K562 (cell line): ENCODE results near the gene ATXN1. TPM values are rescaled to one million over a fixed set of nuclear protein-coding genes. Genes with fewer than 3 reads are reported as not detected.

Experiments used
- ATAC-seq: fragments of 200-7000 bp; cut with Tn5 transposase; 3 replicates; pipeline ENCODE4 v1.9.1; 2020; ENCODE audit warnings: moderate library complexity
- BruUV-seq: library from RNA; stranded (reverse); fragments of 400-500 nt; replicated peaks from 2 replicates; lab custom pipeline; 2021; lab: Mats Ljungman, UMichigan
- CTCF ChIA-PET: fragments of 300-600 bp; formaldehyde crosslinking; extraction: SDS; loops from one replicate; lab custom pipeline; 2021; ENCODE audit warnings: low intra/inter-chr PET ratio; lab: Yijun Ruan, JAX
- POLR2A ChIA-PET: fragments of 300-600, 350-650 bp; sonication (Branson Sonifier 250); formaldehyde crosslinking; extraction: SDS; loops from one replicate; lab custom pipeline; 2021; ENCODE audit warnings: antibody characterized with exemption, inconsistent platforms; lab: Yijun Ruan, JAX
- DNase-seq, 4 experiments: peaks; one replicate each; pipeline versions ENCODE4 v3.0.0 to v3.0.0-alpha.2; 2011 to 2018; ENCODE audit warnings: low spot score in 3 of 4, mixed read lengths in 3 of 4; ENCODE audit errors: extremely low read depth in 1 of 4
- FAIRE-seq: peaks from 2 replicates; lab custom pipeline; 2011; peaks lifted over from hg19 to GRCh38; lab: Jason Lieb, UNC
- H2AFZ ChIP-seq: 2 replicates; pipeline ENCODE4 v1.6.0; 2011; ENCODE audit warnings: low read depth, low read length, control low read depth, inconsistent platforms
- H3K27ac ChIP-seq: fragments of 200-600 bp; 3 replicates; pipeline ENCODE4 v1.8.0; 2011; ENCODE audit warnings: low read depth, mild to moderate bottlenecking, control low read depth, inconsistent platforms, low read length, moderate library complexity, mixed read lengths; ENCODE audit errors: extremely low read depth
- H3K27me3 ChIP-seq, 2 experiments: fragments of 300-600 bp in 1 of 2; 2 replicates in 1 of 2; 3 replicates in 1 of 2; pipeline versions ENCODE4 v1.6.0 to v1.8.0; 2011; ENCODE audit warnings: inconsistent platforms in 2 of 2, low read length in 2 of 2, mild to moderate bottlenecking in 1 of 2, mixed read lengths in 1 of 2, moderate library complexity in 1 of 2; ENCODE audit not compliant: control insufficient read depth in 2 of 2, insufficient read depth in 2 of 2
- H3K36me3 ChIP-seq: fragments of 300-600 bp; 3 replicates; pipeline ENCODE4 v1.8.0; 2011; ENCODE audit warnings: mild to moderate bottlenecking, low read length, inconsistent platforms; ENCODE audit not compliant: control insufficient read depth, insufficient read depth
- H3K4me1 ChIP-seq, 2 experiments: fragments of 200-600 bp in 1 of 2; replicated peaks in 1 of 2; 2 replicates in 1 of 2; 3 replicates in 1 of 2; pipeline versions ENCODE4 v1.5.1 to v1.8.0; 2011; ENCODE audit warnings: inconsistent platforms in 2 of 2, low read length in 2 of 2, mild to moderate bottlenecking in 1 of 2, mixed read lengths in 1 of 2, moderate library complexity in 1 of 2; ENCODE audit not compliant: control insufficient read depth in 2 of 2, insufficient read depth in 2 of 2
- H3K4me2 ChIP-seq: 2 replicates; pipeline ENCODE4 v1.6.1; 2011; ENCODE audit warnings: low read length, control low read depth, inconsistent platforms, mixed read lengths; ENCODE audit not compliant: insufficient read depth
- H3K4me3 ChIP-seq: fragments of 200-600 bp; sonication (generic), shearing (Covaris generic); 2 replicates; pipeline ENCODE4 v1.5.1; 2016; ENCODE audit warnings: control low read depth, inconsistent platforms
- H3K79me2 ChIP-seq: fragments of 200-600 bp; 3 replicates; pipeline ENCODE4 v1.8.0; 2011; ENCODE audit warnings: low read length, inconsistent platforms; ENCODE audit not compliant: control insufficient read depth, insufficient read depth
- H3K9ac ChIP-seq, 2 experiments: 2 replicates each; pipeline versions ENCODE4 v1.6.0 to v1.6.1; 2011; ENCODE audit warnings: low read depth in 2 of 2, low read length in 2 of 2, control low read depth in 1 of 2, inconsistent platforms in 1 of 2, mild to moderate bottlenecking in 1 of 2, mixed read lengths in 1 of 2; ENCODE audit not compliant: insufficient read depth in 1 of 2
- H3K9me1 ChIP-seq: one replicate; pipeline ENCODE4 v1.6.0; 2011; ENCODE audit warnings: inconsistent platforms, mild to moderate bottlenecking, low read length, moderate library complexity; ENCODE audit not compliant: control insufficient read depth, insufficient read depth
- H3K9me3 ChIP-seq: replicated peaks from 2 replicates; pipeline ENCODE4 v1.5.1; 2011; ENCODE audit warnings: low read depth, low read length, inconsistent platforms; ENCODE audit not compliant: control insufficient read depth, insufficient read depth
- H4K20me1 ChIP-seq: replicated peaks from 2 replicates; pipeline ENCODE4 v1.6.1; 2011; ENCODE audit warnings: low read length, inconsistent platforms, mixed read lengths; ENCODE audit not compliant: control insufficient read depth, insufficient read depth
- CHD2 ChIP-seq: IDR thresholded peaks from 2 replicates; pipeline ENCODE4 v1.6.1; 2011; ENCODE audit warnings: low read depth, low read length
- FIP1L1 ChIP-seq: fragments of 200-400 bp; formaldehyde crosslinking; IDR thresholded peaks from 2 replicates; pipeline ENCODE4 v1.6.1; 2018; ENCODE audit warnings: mild to moderate bottlenecking, low read depth, low read length; ENCODE audit not compliant: poor library complexity, severe bottlenecking
- HDAC8 ChIP-seq: fragments of 450-650 bp; IDR thresholded peaks from 2 replicates; pipeline ENCODE4 v1.6.1; 2016; ENCODE audit warnings: mild to moderate bottlenecking, missing genetic modification characterization, moderate library complexity, missing compliant biosample characterization
- NR1H2 ChIP-seq: sonication (generic); formaldehyde crosslinking; IDR thresholded peaks from 2 replicates; pipeline ENCODE4 v1.4.0; 2020; ENCODE audit warnings: mild to moderate bottlenecking, missing genetic modification reagents
- RUNX1 ChIP-seq: sonication (generic); IDR thresholded peaks from 2 replicates; pipeline ENCODE4 v1.6.1; 2016; ENCODE audit warnings: antibody characterized with exemption, low read depth
- WGBS: fragments of 100-300 bp; shearing (Covaris generic); methylation state at CpG from one replicate; pipeline ENCODE4 v1.1.6; 2016; ENCODE audit warnings: low coverage, mixed read lengths; ENCODE audit not compliant: insufficient coverage; ENCODE audit errors: missing lambda C conversion rate; 5-methylcytosine and 5-hydroxymethylcytosine counted together
- in situ Hi-C: fragments of 300-500 bp; cut with MboI; formaldehyde crosslinking; loops from 4 replicates; pipeline ENCODE4 v1.15.0; 2018; ENCODE audit warnings: inconsistent platforms, mixed read lengths
- intact Hi-C: fragments of 100-400 bp; cut with micrococcal nuclease; formaldehyde crosslinking; loops from 2 replicates; pipeline ENCODE4 v1.14.2; 2022
- polyA plus RNA-seq, 8 experiments: library from polyadenylated mRNA; depleted of rRNA in 4 of 8; stranded (reverse) in 5 of 8; unstranded in 3 of 8; fragments of >200 nt; fragmentation: Nextera tagmentation in 2 of 8; fragmentation: Illumina TruSeq in 1 of 8; extraction: Ambion mirVana in 2 of 8; extraction: Trizol in 1 of 8; gene quantifications; 2 replicates each; pipeline versions ENCODE4 v1.2.1 to v1.2.3, GENCODE V29; 2011 to 2014; ENCODE audit warnings: inconsistent platforms in 1 of 8, missing spikeins in 1 of 8
- total RNA-seq, 7 experiments: library from RNA; depleted of rRNA in 6 of 7; stranded (reverse); fragments of >200 nt in 6 of 7; fragmentation: Illumina TruSeq in 2 of 7; extraction: Trizol in 2 of 7; gene quantifications; 2 replicates each; pipeline versions ENCODE4 v1.2.1 to v1.2.3, GENCODE V29; 2011 to 2021; ENCODE audit warnings: low replicate concordance in 1 of 7
- TF ChIP-seq, protein P1 (sequence below), 2 experiments: fragments of 450-650 bp in 1 of 2; sonication (generic) in 1 of 2; formaldehyde crosslinking in 1 of 2; IDR thresholded peaks; 2 replicates each; pipeline versions ENCODE4 v1.7.1 to v1.9.0; 2016 to 2022; ENCODE audit warnings: inconsistent platforms in 1 of 2, mild to moderate bottlenecking in 1 of 2, missing genetic modification reagents in 1 of 2
- TF ChIP-seq, protein P2 (sequence below), 2 experiments: fragments of 250-450 bp in 1 of 2; fragments of 450-650 bp in 1 of 2; sonication (Bioruptor Pico) in 1 of 2; IDR thresholded peaks; 2 replicates each; pipeline versions ENCODE4 v1.6.1 to v1.8.0; 2016 to 2021; ENCODE audit warnings: mild to moderate bottlenecking in 2 of 2, moderate library complexity in 2 of 2, missing compliant biosample characterization in 1 of 2, missing genetic modification characterization in 1 of 2

The ATXN1 gene
- total and polyA plus RNA-seq, 9 of the 15 experiments (the other 6 are each of a cell fraction or from before 2014, with no cell fraction given) = under 0.01 to 1.2 (median 0.58) TPM

DNA sequence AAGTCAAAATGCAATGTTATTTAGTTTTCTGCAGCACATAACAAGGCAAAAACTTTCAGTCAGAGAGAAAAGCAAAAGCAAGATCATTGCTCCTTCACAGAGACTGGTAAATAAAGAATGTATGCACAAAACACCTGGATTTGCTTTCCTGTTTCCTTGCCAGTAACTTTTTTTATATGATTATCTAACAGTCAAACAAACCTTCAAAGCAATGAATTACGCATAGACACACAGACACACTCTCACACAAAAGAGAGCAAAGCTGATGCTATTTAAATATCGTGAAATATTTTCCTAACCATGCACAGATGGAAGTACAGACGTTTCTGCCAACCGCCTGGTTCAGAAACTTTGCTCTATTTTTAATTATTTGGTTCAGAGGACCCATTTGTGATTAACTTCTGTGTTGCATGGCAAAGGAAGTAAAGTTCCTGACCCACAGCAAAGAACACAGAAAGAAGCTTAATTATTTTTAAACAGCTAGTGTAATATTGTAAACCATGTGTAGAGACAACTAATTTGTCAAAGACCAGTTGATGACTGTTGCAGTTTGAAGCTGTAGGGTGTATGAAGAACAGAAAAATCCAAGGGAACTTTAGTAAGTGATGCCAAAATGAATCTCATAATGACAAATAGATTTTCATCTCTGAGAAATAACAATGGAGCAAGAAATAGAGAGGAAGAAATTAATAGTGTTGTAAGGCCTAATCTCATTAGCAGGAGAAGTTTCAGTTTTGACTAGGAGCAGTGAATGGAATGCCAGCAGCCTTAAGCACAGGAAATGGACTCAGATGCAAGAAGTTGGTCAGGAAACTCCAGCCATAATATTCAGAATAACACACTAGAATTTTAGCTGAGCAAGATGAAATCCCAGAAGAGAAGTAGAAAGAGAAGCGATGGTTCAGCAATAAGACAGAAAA, 24.1 kb downstream of the ATXN1 start:
- FAIRE-seq = no peak
- BruUV-seq = no TSS peak
- no peak overlapping the region for H3K4me3 ChIP-seq
- WGBS = 2% methylated on average over 5 of the region's 5 CpGs
- in situ Hi-C loops (no loop called here), intact Hi-C loops (no loop called here)
- H3K27me3 ChIP-seq = peaks cover under 1 to 3% of the 10 kb centered on the region in 2 experiments; a peak in 2 of 5 replicates
- no peak overlapping the region for H3K4me2 ChIP-seq
- H3K27ac ChIP-seq = no peak overlapping the region
- H2AFZ ChIP-seq = no peak overlapping the region
- H3K79me2 ChIP-seq = no peaks in the 10 kb centered on the region
- POLR2A ChIA-PET = interaction anchor here (0.6 to 1.2 kb wide), 3 partner anchors 8 to 86 kb away, joined by 3 to 4 read pairs (median 4); no protein-coding TSS in a partner anchor
- DNase-seq = no peak
- no peak for ATAC-seq
- no peaks in the 10 kb centered on the region for H3K36me3 ChIP-seq
- CTCF ChIA-PET = no interaction called here
- no peaks in the 10 kb centered on the region for H3K4me1 ChIP-seq
- no peaks in the 10 kb centered on the region for H4K20me1 ChIP-seq
- no peaks in the 10 kb centered on the region for H3K9me1 ChIP-seq
- H3K9ac ChIP-seq = no peak overlapping the region
- H3K9me3 ChIP-seq = no peaks in the 10 kb centered on the region
- TF ChIP-seq, protein P1, sequence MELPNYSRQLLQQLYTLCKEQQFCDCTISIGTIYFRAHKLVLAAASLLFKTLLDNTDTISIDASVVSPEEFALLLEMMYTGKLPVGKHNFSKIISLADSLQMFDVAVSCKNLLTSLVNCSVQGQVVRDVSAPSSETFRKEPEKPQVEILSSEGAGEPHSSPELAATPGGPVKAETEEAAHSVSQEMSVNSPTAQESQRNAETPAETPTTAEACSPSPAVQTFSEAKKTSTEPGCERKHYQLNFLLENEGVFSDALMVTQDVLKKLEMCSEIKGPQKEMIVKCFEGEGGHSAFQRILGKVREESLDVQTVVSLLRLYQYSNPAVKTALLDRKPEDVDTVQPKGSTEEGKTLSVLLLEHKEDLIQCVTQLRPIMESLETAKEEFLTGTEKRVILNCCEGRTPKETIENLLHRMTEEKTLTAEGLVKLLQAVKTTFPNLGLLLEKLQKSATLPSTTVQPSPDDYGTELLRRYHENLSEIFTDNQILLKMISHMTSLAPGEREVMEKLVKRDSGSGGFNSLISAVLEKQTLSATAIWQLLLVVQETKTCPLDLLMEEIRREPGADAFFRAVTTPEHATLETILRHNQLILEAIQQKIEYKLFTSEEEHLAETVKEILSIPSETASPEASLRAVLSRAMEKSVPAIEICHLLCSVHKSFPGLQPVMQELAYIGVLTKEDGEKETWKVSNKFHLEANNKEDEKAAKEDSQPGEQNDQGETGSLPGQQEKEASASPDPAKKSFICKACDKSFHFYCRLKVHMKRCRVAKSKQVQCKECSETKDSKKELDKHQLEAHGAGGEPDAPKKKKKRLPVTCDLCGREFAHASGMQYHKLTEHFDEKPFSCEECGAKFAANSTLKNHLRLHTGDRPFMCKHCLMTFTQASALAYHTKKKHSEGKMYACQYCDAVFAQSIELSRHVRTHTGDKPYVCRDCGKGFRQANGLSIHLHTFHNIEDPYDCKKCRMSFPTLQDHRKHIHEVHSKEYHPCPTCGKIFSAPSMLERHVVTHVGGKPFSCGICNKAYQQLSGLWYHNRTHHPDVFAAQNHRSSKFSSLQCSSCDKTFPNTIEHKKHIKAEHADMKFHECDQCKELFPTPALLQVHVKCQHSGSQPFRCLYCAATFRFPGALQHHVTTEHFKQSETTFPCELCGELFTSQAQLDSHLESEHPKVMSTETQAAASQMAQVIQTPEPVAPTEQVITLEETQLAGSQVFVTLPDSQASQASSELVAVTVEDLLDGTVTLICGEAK (IDR thresholded peaks at IDR 0.05) = no peak
- TF ChIP-seq, protein P1 (CRISPR knock-in tag; IDR thresholded peaks at IDR 0.05) = no peak
- no peak for TF ChIP-seq CHD2
- TF ChIP-seq, protein P2, sequence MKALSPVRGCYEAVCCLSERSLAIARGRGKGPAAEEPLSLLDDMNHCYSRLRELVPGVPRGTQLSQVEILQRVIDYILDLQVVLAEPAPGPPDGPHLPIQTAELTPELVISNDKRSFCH (CRISPR knock-in tag; IDR thresholded peaks at IDR 0.05) = no peak
- TF ChIP-seq, protein P2 (tag; IDR thresholded peaks at IDR 0.05) = no peak
- TF ChIP-seq HDAC8 = no peak
- TF ChIP-seq FIP1L1 = no peak
- no peak for TF ChIP-seq NR1H2 (CRISPR knock-in tag)
- no peak for TF ChIP-seq RUNX1
